ENCODE measurements around the gene DTWD1.
"Not testable (repeated sequence)": the region's sequence is repeated elsewhere in the genome, so short reads cannot be mapped to it uniquely, and the experiment has no call there.

The DTWD1 gene

GRCh38 chr15:49620658-49621368 lies at the start of gene DTWD1, which contains the start of gene FAM227B:
DTWD1 (plus strand) TSS chr15:49621048; CDS start chr15:49625168, 4,120 bp downstream.
FAM227B (minus strand) TSS chr15:49620818; CDS start chr15:49615171, 5,647 bp downstream.
- peak; percentile 99 for DNase-seq

GRCh38 chr15:49573421-49573820 lies 47.4 kb upstream of the DTWD1 start:
- DNase-seq: no peak

GRCh38 chr15:49589030-49589429 lies 31.8 kb upstream of the DTWD1 start:
- no peak for DNase-seq

GRCh38 chr15:49592829-49593316 lies 28.0 kb upstream of the DTWD1 start:
- DNase-seq: not testable (repeated sequence)

- no peak for DNase-seq
Measured at GRCh38 chr15:49604625-49605409, 16.0 kb upstream of the DTWD1 start.

GRCh38 chr15:49605588-49605987 lies 15.3 kb upstream of the DTWD1 start:
- DNase-seq: no peak

GRCh38 chr15:49606594-49606993 lies 14.3 kb upstream of the DTWD1 start:
- no peak for DNase-seq

- no peak for DNase-seq
Measured at GRCh38 chr15:49610157-49610918, 10.5 kb upstream of the DTWD1 start.

- not testable (repeated sequence) for DNase-seq
Measured at GRCh38 chr15:49612240-49612639, 8.6 kb upstream of the DTWD1 start.

GRCh38 chr15:49619226-49619625 lies 1.6 kb upstream of the DTWD1 start:
- DNase-seq: no peak

- DNase-seq: no peak
Measured at GRCh38 chr15:49620199-49620598, 649 bp upstream of the DTWD1 start.

GRCh38 chr15:49621401-49621811 lies 558 bp downstream of the DTWD1 start:
- no peak for DNase-seq

- no peak for DNase-seq
Measured at GRCh38 chr15:49621887-49622286, 1.0 kb downstream of the DTWD1 start.

GRCh38 chr15:49622561-49622960 lies 1.7 kb downstream of the DTWD1 start:
- DNase-seq: no peak

GRCh38 chr15:49624056-49624455 lies 3.2 kb downstream of the DTWD1 start:
- no peak for DNase-seq

- DNase-seq: no peak
Measured at GRCh38 chr15:49625460-49626036, 4.7 kb downstream of the DTWD1 start.

- no peak for DNase-seq
Measured at GRCh38 chr15:49627407-49627877, 6.6 kb downstream of the DTWD1 start.

GRCh38 chr15:49628379-49628778 lies 7.5 kb downstream of the DTWD1 start:
- DNase-seq: no peak

- DNase-seq: no peak
Measured at GRCh38 chr15:49637857-49638256, 17.0 kb downstream of the DTWD1 start.

GRCh38 chr15:49644364-49644794 lies 23.5 kb downstream of the DTWD1 start:
- no peak for DNase-seq

GRCh38 chr15:49645277-49645676 lies 24.4 kb downstream of the DTWD1 start:
- no peak for DNase-seq

- no peak for DNase-seq
Measured at GRCh38 chr15:49645941-49646340, 25.1 kb downstream of the DTWD1 start.

GRCh38 chr15:49646891-49647290 lies 26.0 kb downstream of the DTWD1 start:
- DNase-seq: no peak

Measured in right hindlimb (tissue), 1 donor.